Activated CD8-positive, alpha-beta memory T cell treated with anti-CD3 and anti-CD28 coated beads, Interleukin-2, amount 50 U/mL, for 24 hours (primary cell): Measurements from ENCODE around the gene RYR3.

Experiments used
- DNase-seq: peaks from one replicate; pipeline ENCODE4 v3.0.0-alpha.2; 2020; ENCODE audit errors: extremely low read depth

Gene RYR3

GRCh38 chr15:33830351-33830750 lies 519.6 kb downstream of the RYR3 start:
- DNase-seq, result no peak

- DNase-seq, result no peak
These were observed 520.9 kb downstream of the RYR3 start for GRCh38 chr15:33831646-33832045.

GRCh38 chr15:33834892-33835743 lies 524.4 kb downstream of the RYR3 start:
- no peak for DNase-seq

GRCh38 chr15:33837294-33837693 lies 526.5 kb downstream of the RYR3 start:
- no peak for DNase-seq

- DNase-seq, result no peak
These were observed 528.8 kb downstream of the RYR3 start for GRCh38 chr15:33839540-33839939.

- no peak for DNase-seq
These were observed 529.8 kb downstream of the RYR3 start for GRCh38 chr15:33840615-33841014.

- no peak for DNase-seq
These were observed 533.4 kb downstream of the RYR3 start for GRCh38 chr15:33844186-33844585.

- DNase-seq, result no peak
These were observed 533.8 kb downstream of the RYR3 start for GRCh38 chr15:33844597-33844996.

GRCh38 chr15:33846142-33846541 lies 535.4 kb downstream of the RYR3 start:
- DNase-seq, result no peak

GRCh38 chr15:33846862-33847261 lies 536.1 kb downstream of the RYR3 start:
- DNase-seq, result no peak

GRCh38 chr15:33848011-33848410 lies 537.2 kb downstream of the RYR3 start:
- DNase-seq, result no peak

GRCh38 chr15:33851079-33851478 lies 540.3 kb downstream of the RYR3 start:
- no peak for DNase-seq

- no peak for DNase-seq
These were observed 541.3 kb downstream of the RYR3 start for GRCh38 chr15:33852094-33852493.

- no peak for DNase-seq
These were observed 541.8 kb downstream of the RYR3 start for GRCh38 chr15:33852570-33852969.

GRCh38 chr15:33857726-33858125 lies 547.0 kb downstream of the RYR3 start:
- no peak for DNase-seq

GRCh38 chr15:33858836-33859235 lies 548.1 kb downstream of the RYR3 start:
- DNase-seq, result no peak

- no peak for DNase-seq
These were observed 549.3 kb downstream of the RYR3 start for GRCh38 chr15:33859992-33860545.

GRCh38 chr15:33860754-33861153 lies 550.0 kb downstream of the RYR3 start:
- DNase-seq, result no peak

GRCh38 chr15:33864360-33865075 lies 553.8 kb downstream of the RYR3 start:
- no peak for DNase-seq

GRCh38 chr15:33865416-33865815 lies 554.6 kb downstream of the RYR3 start:
- DNase-seq, result no peak

- no peak for DNase-seq
These were observed 555.5 kb downstream of the RYR3 start for GRCh38 chr15:33866101-33866737.

- DNase-seq, result no peak
These were observed 561.2 kb downstream of the RYR3 start for GRCh38 chr15:33871980-33872379.
